H9 (cell line): Measurements from ENCODE around the gene THBS3. TPM values are rescaled to one million over a fixed set of nuclear protein-coding genes. Genes with fewer than 3 reads are reported as not detected.

Experiments used
- DNase-seq: peaks from one replicate; pipeline ENCODE4 v3.0.0-alpha.2; 2017
- H2AFZ ChIP-seq: one replicate; pipeline ENCODE4 v1.6.1; 2013; ENCODE audit warnings: mild to moderate bottlenecking, low read length, control low read depth, moderate library complexity
- H2AK5ac ChIP-seq: 2 replicates; pipeline ENCODE4 v1.6.1; 2013; ENCODE audit warnings: low read length, control low read depth, mixed read lengths; ENCODE audit not compliant: insufficient read length
- H2BK120ac ChIP-seq: one replicate; pipeline ENCODE4 v1.6.1; 2013; ENCODE audit warnings: low read depth, mild to moderate bottlenecking, low read length, control low read depth, inconsistent platforms; ENCODE audit not compliant: poor library complexity, severe bottlenecking
- H2BK12ac ChIP-seq: 2 replicates; pipeline ENCODE4 v1.6.1; 2013; ENCODE audit warnings: low read length, control low read depth, mixed read lengths, low read depth; ENCODE audit not compliant: insufficient read length
- H2BK15ac ChIP-seq: 2 replicates; pipeline ENCODE4 v1.6.1; 2013; ENCODE audit warnings: low read depth, low read length, control low read depth
- H2BK20ac ChIP-seq: one replicate; pipeline ENCODE4 v1.6.1; 2013; ENCODE audit warnings: low read depth, mild to moderate bottlenecking, low read length, control low read depth, inconsistent platforms; ENCODE audit not compliant: poor library complexity, severe bottlenecking
- H2BK5ac ChIP-seq: 2 replicates; pipeline ENCODE4 v1.6.1; 2013; ENCODE audit warnings: low read length, control low read depth, mixed read lengths; ENCODE audit not compliant: insufficient read length
- H3K14ac ChIP-seq: 2 replicates; pipeline ENCODE4 v1.6.1; 2013; ENCODE audit warnings: low read length, control low read depth; ENCODE audit not compliant: insufficient read depth
- H3K18ac ChIP-seq: 2 replicates; pipeline ENCODE4 v1.6.1; 2013; ENCODE audit warnings: low read depth, mild to moderate bottlenecking, mixed read lengths, low read length, control low read depth; ENCODE audit not compliant: insufficient read length
- H3K23ac ChIP-seq: 2 replicates; pipeline ENCODE4 v1.6.1; 2013; ENCODE audit warnings: low read length, control low read depth, mixed read lengths, low read depth; ENCODE audit not compliant: insufficient read length
- H3K23me2 ChIP-seq: 2 replicates; pipeline ENCODE4 v1.6.1; 2013; ENCODE audit warnings: low read depth, mild to moderate bottlenecking, mixed read lengths, low read length, control low read depth; ENCODE audit not compliant: insufficient read length, poor library complexity, severe bottlenecking
- H3K27ac ChIP-seq: 2 replicates; pipeline ENCODE4 v1.5.1; 2013; ENCODE audit warnings: low read length, control low read depth, mixed read lengths, low read depth; ENCODE audit not compliant: insufficient read length
- H3K27me3 ChIP-seq: 2 replicates; pipeline ENCODE4 v1.6.1; 2013; ENCODE audit warnings: low read length, control low read depth, inconsistent platforms; ENCODE audit not compliant: insufficient read depth
- H3K4ac ChIP-seq: 2 replicates; pipeline ENCODE4 v1.6.1; 2013; ENCODE audit warnings: low read depth, mild to moderate bottlenecking, control low read depth, inconsistent platforms, low read length, moderate library complexity
- H3K4me1 ChIP-seq: 2 replicates; pipeline ENCODE4 v1.6.1; 2013; ENCODE audit warnings: low read length, control low read depth, inconsistent platforms; ENCODE audit not compliant: insufficient read depth
- H3K4me2 ChIP-seq: 2 replicates; pipeline ENCODE4 v1.6.1; 2013; ENCODE audit warnings: low read length, control low read depth, mixed read lengths; ENCODE audit not compliant: insufficient read length, insufficient read depth
- H3K56ac ChIP-seq: 2 replicates; pipeline ENCODE4 v1.6.1; 2013; ENCODE audit warnings: low read depth, mild to moderate bottlenecking, mixed read lengths, low read length, control low read depth; ENCODE audit not compliant: insufficient read length
- H3K79me1 ChIP-seq: 2 replicates; pipeline ENCODE4 v1.6.1; 2013; ENCODE audit warnings: low read depth, mild to moderate bottlenecking, moderate library complexity, low read length, control low read depth, inconsistent platforms; ENCODE audit not compliant: insufficient read depth, poor library complexity, severe bottlenecking
- H3K79me2 ChIP-seq: 2 replicates; pipeline ENCODE4 v1.6.1; 2013; ENCODE audit warnings: low read length, control low read depth, inconsistent platforms; ENCODE audit not compliant: insufficient read depth
- H3K9ac ChIP-seq: 2 replicates; pipeline ENCODE4 v1.6.1; 2013; ENCODE audit warnings: low read length, control low read depth, mixed read lengths; ENCODE audit not compliant: insufficient read length; ENCODE audit errors: extremely low read depth
- H3K9me3 ChIP-seq: one replicate; pipeline ENCODE4 v1.6.1; 2013; ENCODE audit warnings: low read depth, low read length, inconsistent platforms; ENCODE audit not compliant: control insufficient read depth
- H3T11ph ChIP-seq: one replicate; pipeline ENCODE4 v1.6.1; 2013; ENCODE audit warnings: mild to moderate bottlenecking, low read length, control low read depth, inconsistent platforms
- H4K20me1 ChIP-seq: one replicate; pipeline ENCODE4 v1.6.1; 2013; ENCODE audit not compliant: control insufficient read depth, insufficient read length, insufficient read depth
- H4K5ac ChIP-seq: 2 replicates; pipeline ENCODE4 v1.6.1; 2013; ENCODE audit warnings: low read depth, mild to moderate bottlenecking, mixed read lengths, low read length, control low read depth; ENCODE audit not compliant: insufficient read length
- H4K8ac ChIP-seq: replicated peaks from 2 replicates; pipeline ENCODE4 v1.6.1; 2013; ENCODE audit warnings: low read length, control low read depth, mixed read lengths, low read depth; ENCODE audit not compliant: insufficient read length
- H4K91ac ChIP-seq: 2 replicates; pipeline ENCODE4 v1.6.1; 2013; ENCODE audit warnings: low read depth, mild to moderate bottlenecking, moderate library complexity, mixed read lengths, low read length, control low read depth; ENCODE audit not compliant: insufficient read length
- H3K27ac Mint-ChIP-seq, 3 experiments: 2 replicates in 2 of 3; 3 replicates in 1 of 3; pipeline ENCODE4 v1.8.0; 2020 to 2021; ENCODE audit warnings: mixed read lengths in 3 of 3, mild to moderate bottlenecking in 1 of 3, moderate library complexity in 1 of 3
- H3K27me3 Mint-ChIP-seq: 2 replicates; pipeline ENCODE4 v1.8.0; 2021; ENCODE audit warnings: low read depth, mild to moderate bottlenecking, moderate library complexity, mixed read lengths
- H3K36me3 Mint-ChIP-seq, 3 experiments: 2 replicates in 2 of 3; 3 replicates in 1 of 3; pipeline ENCODE4 v1.8.0; 2020 to 2021; ENCODE audit warnings: low read depth in 3 of 3, mixed read lengths in 3 of 3; ENCODE audit not compliant: insufficient read depth in 1 of 3
- H3K4me1 Mint-ChIP-seq, 2 experiments: 2 replicates each; pipeline ENCODE4 v1.8.0; 2020; ENCODE audit warnings: mixed read lengths in 2 of 2
- H3K4me3 Mint-ChIP-seq, 2 experiments: 2 replicates in 1 of 2; 3 replicates in 1 of 2; pipeline ENCODE4 v1.8.0; 2020 to 2021; ENCODE audit warnings: mild to moderate bottlenecking in 2 of 2, mixed read lengths in 2 of 2, moderate library complexity in 1 of 2
- H3K9me3 Mint-ChIP-seq, 2 experiments: 2 replicates in 1 of 2; 3 replicates in 1 of 2; pipeline ENCODE4 v1.8.0; 2020; ENCODE audit warnings: mild to moderate bottlenecking in 2 of 2, mixed read lengths in 2 of 2, moderate library complexity in 1 of 2
- CTCF ChIP-seq: fragments of 200-600 bp; sonication (generic); conservative IDR thresholded peaks from 3 replicates; pipeline ENCODE4 v1.8.0; 2021; ENCODE audit warnings: antibody characterized with exemption, mild to moderate bottlenecking
- WGBS: extraction: QIAGEN DNeasy Blood & Tissue Kit; methylation state at CpG from one replicate; pipeline ENCODE4 v1.1.7; 2013; ENCODE audit warnings: missing lambda C conversion rate, low lambda C conversion rate, mixed read lengths; ENCODE audit not compliant: insufficient read length; ENCODE audit errors: extremely low coverage; 5-methylcytosine and 5-hydroxymethylcytosine counted together
- total RNA-seq: library from RNA; stranded (reverse); gene quantifications from 2 replicates; pipeline ENCODE4 v1.2.1, GENCODE V29; 2021

The THBS3 gene
- total RNA-seq, 1 experiment from 2014 or later, result 5.9 TPM

GRCh38 chr1:155166471-155167165 is 41.1 kb downstream of the THBS3 start:
- Mint-ChIP-seq H3K36me3 (peaks cover 3 to 17% (median 13%) of the 10 kb centered on the region in 3 experiments; a peak in 6 of 7 replicates), H3K4me3 (peak overlapping the region in 1 of 2 experiments; percentile 89; a peak in 3 of 5 replicates), H3K27ac (peak overlapping the region in 2 of 3 experiments; percentile 83 to 96; a peak in 5 of 7 replicates), H3K4me1 (peaks cover 5 to 18% of the 10 kb centered on the region in 2 experiments), H3K9me3 (peaks cover 4 to 5% of the 10 kb centered on the region in 2 experiments; a peak in 4 of 5 replicates), H3K27me3 (peaks cover 3% of the 10 kb centered on the region)
- no peak overlapping the region for H3K4ac ChIP-seq
- no peak overlapping the region for H3K27ac ChIP-seq
- no peak overlapping the region for H3K14ac ChIP-seq
- no peak overlapping the region for H2AFZ ChIP-seq
- WGBS, result no CpG with 5 or more reads among the region's 27 CpGs
- H3K79me2 ChIP-seq, result no peaks in the 10 kb centered on the region
- H2BK5ac ChIP-seq, result no peak overlapping the region
- H2BK15ac ChIP-seq, result no peak overlapping the region
- peaks cover 8% of the 10 kb centered on the region for H3K23me2 ChIP-seq
- no peaks in the 10 kb centered on the region for H3K27me3 ChIP-seq
- TF ChIP-seq CTCF, result no peak
- no peak overlapping the region for H3K18ac ChIP-seq
- no peak overlapping the region for H2BK120ac ChIP-seq
- H3K4me1 ChIP-seq, result no peaks in the 10 kb centered on the region
- no peak overlapping the region for H4K5ac ChIP-seq
- no peak overlapping the region for H2AK5ac ChIP-seq
- H3K9me3 ChIP-seq, result no peaks in the 10 kb centered on the region
- no peak overlapping the region for H3T11ph ChIP-seq
- no peaks in the 10 kb centered on the region for H4K20me1 ChIP-seq
- H3K4me2 ChIP-seq, result peak overlapping the region; percentile 94
- H4K91ac ChIP-seq, result no peak overlapping the region
- no peak overlapping the region for H3K23ac ChIP-seq
- no peak overlapping the region for H2BK12ac ChIP-seq
- H2BK20ac ChIP-seq, result no peak overlapping the region
- H4K8ac ChIP-seq, result no peak overlapping the region
- H3K56ac ChIP-seq, result no peak overlapping the region
- no peak overlapping the region for H3K9ac ChIP-seq
- H3K79me1 ChIP-seq, result no peaks in the 10 kb centered on the region
- peak; percentile 71 for DNase-seq
